Gastrocnemius medialis (tissue), 4 donors: ENCODE data around the gene TMEM191C. TPM values are rescaled to one million over a fixed set of nuclear protein-coding genes. Genes with fewer than 3 reads are reported as not detected.
"Not testable (repeated sequence)": the region's sequence is repeated elsewhere in the genome, so short reads cannot be mapped to it uniquely, and the experiment has no call there.

Experiments
- ATAC-seq, 2 donors: fragments of 150-250 bp; one replicate each; pipeline ENCODE4 v1.9.1; 2016
- DNase-seq, 2 donors: peaks; one replicate each; pipeline ENCODE4 v3.0.0-alpha.2; 2019
- H3K27ac ChIP-seq, 4 donors: fragments of 200-600 bp; sonication (generic); 1 replicate in 1 of 4; 2 replicates in 3 of 4; pipeline ENCODE4 v1.5.1; 2016 to 2018; ENCODE audit warnings: mild to moderate bottlenecking in 2 of 4, moderate library complexity in 1 of 4
- H3K27me3 ChIP-seq, 3 donors: fragments of 200-600 bp; sonication (generic) in 2 of 3; 1 replicate in 1 of 3; 2 replicates in 2 of 3; pipeline versions ENCODE4 v1.5.1 to v1.6.0; 2016 to 2019; ENCODE audit warnings: mild to moderate bottlenecking in 1 of 3, moderate library complexity in 1 of 3
- H3K36me3 ChIP-seq, 2 donors: fragments of 200-600 bp; sonication (generic) in 1 of 2; one replicate each; pipeline ENCODE4 v1.5.1; 2017 to 2018
- H3K4me1 ChIP-seq, 2 donors: fragments of 200-600 bp; sonication (generic) in 1 of 2; one replicate each; pipeline ENCODE4 v1.5.1; 2016 to 2017; ENCODE audit warnings: mild to moderate bottlenecking in 2 of 2
- H3K4me3 ChIP-seq, 4 donors: fragments of 200-600 bp; sonication (generic) in 3 of 4; 1 replicate in 1 of 4; 2 replicates in 3 of 4; pipeline ENCODE4 v1.5.1; 2016 to 2019; ENCODE audit warnings: mild to moderate bottlenecking in 2 of 4
- H3K9me3 ChIP-seq, 3 donors: fragments of 200-600 bp; sonication (generic) in 2 of 3; 1 replicate in 1 of 3; 2 replicates in 2 of 3; pipeline ENCODE4 v1.5.1; 2016 to 2019
- CTCF ChIP-seq, 5 experiments: fragments of 450-650 bp in 3 of 5; fragments of 200-600 bp in 2 of 5; sonication (generic) in 2 of 5; IDR thresholded peaks in 4 of 5; conservative IDR thresholded peaks in 1 of 5; 1 replicate in 4 of 5; 2 replicates in 1 of 5; pipeline ENCODE4 v1.5.1; 2016 to 2019; ENCODE audit warnings: antibody characterized with exemption in 5 of 5, mild to moderate bottlenecking in 3 of 5, moderate library complexity in 3 of 5
- POLR2A ChIP-seq, 2 donors: fragments of 450-650 bp; IDR thresholded peaks; one replicate each; pipeline ENCODE4 v1.6.1; 2017; ENCODE audit warnings: antibody characterized with exemption in 2 of 2, mild to moderate bottlenecking in 2 of 2, moderate library complexity in 2 of 2
- in situ Hi-C, 4 donors: fragments of 200-750 bp; cut with MboI; loops; one replicate each; pipeline versions ENCODE4 v1.15.0 to v1.8.0; 2017; ENCODE audit warnings: low sequenced_read_pairs in 4 of 4
- intact Hi-C: fragments of 100-400 bp; cut with DNase I; formaldehyde crosslinking; loops from one replicate; pipeline ENCODE4 v1.15.1; 2023; ENCODE audit warnings: low total_unique reads
- total RNA-seq, 4 donors: library from RNA; depleted of rRNA; stranded (reverse); fragments of >200 nt; gene quantifications; one replicate each; pipeline versions ENCODE4 v1.1.0 to v1.2.3, GENCODE V29; 2016

Gene TMEM191C
- total RNA-seq, 4 donors from 2014 or later: 0.16 TPM; not detected in 3

GRCh38 chr22:21441170-21441569, 26.0 kb upstream of the TMEM191C start:
- H3K27me3 ChIP-seq, ATAC-seq, H3K27ac ChIP-seq, H3K4me3 ChIP-seq, DNase-seq, H3K4me1 ChIP-seq, H3K9me3 ChIP-seq, in situ Hi-C loops, intact Hi-C loops: not testable (repeated sequence)
- peaks cover 0 to 13% of the 10 kb centered on the region in 2 donors for H3K36me3 ChIP-seq

GRCh38 chr22:21442123-21442522, 25.1 kb upstream of the TMEM191C start:
- H3K27me3 ChIP-seq, in situ Hi-C loops, ATAC-seq, H3K9me3 ChIP-seq, H3K4me3 ChIP-seq, intact Hi-C loops, DNase-seq, H3K4me1 ChIP-seq, H3K27ac ChIP-seq: not testable (repeated sequence)
- peaks cover 0 to 20% of the 10 kb centered on the region in 2 donors for H3K36me3 ChIP-seq

- DNase-seq, H3K27me3 ChIP-seq, H3K4me1 ChIP-seq, H3K4me3 ChIP-seq, ATAC-seq, in situ Hi-C loops, H3K27ac ChIP-seq, H3K9me3 ChIP-seq, intact Hi-C loops: not testable (repeated sequence)
- peaks cover 0 to 20% of the 10 kb centered on the region in 2 donors for H3K36me3 ChIP-seq
Observed at GRCh38 chr22:21442646-21443045, 24.5 kb upstream of the TMEM191C start.

- peaks cover 0 to 5% of the 10 kb centered on the region in 2 donors for H3K4me1 ChIP-seq
- no peak overlapping the region for H3K27ac ChIP-seq
- H3K36me3 ChIP-seq: peaks cover 0 to 20% of the 10 kb centered on the region in 2 donors
- H3K27me3 ChIP-seq: no peaks in the 10 kb centered on the region
- DNase-seq (no peak), ATAC-seq (no peak)
- in situ Hi-C loops (no loop called here), intact Hi-C loops (no loop called here)
- H3K9me3 ChIP-seq: no peaks in the 10 kb centered on the region
- TF ChIP-seq POLR2A (IDR thresholded peaks at IDR 0.05): no peak
- TF ChIP-seq CTCF (IDR thresholded peaks at IDR 0.05 in 4 of 5, conservative IDR thresholded peaks at IDR 0.05 in 1 of 5): no peak
- no peak overlapping the region for H3K4me3 ChIP-seq
Observed at GRCh38 chr22:21443057-21443734, 24.0 kb upstream of the TMEM191C start.

- ATAC-seq (no peak), DNase-seq (no peak)
- no peaks in the 10 kb centered on the region for H3K9me3 ChIP-seq
- peaks cover 0 to 5% of the 10 kb centered on the region in 2 donors for H3K4me1 ChIP-seq
- no peak for TF ChIP-seq CTCF (IDR thresholded peaks at IDR 0.05 in 4 of 5, conservative IDR thresholded peaks at IDR 0.05 in 1 of 5)
- no peak for TF ChIP-seq POLR2A (IDR thresholded peaks at IDR 0.05)
- no peak overlapping the region for H3K27ac ChIP-seq
- intact Hi-C loops: no loop called here
- peaks cover 0 to 20% of the 10 kb centered on the region in 2 donors for H3K36me3 ChIP-seq
- no peak overlapping the region for H3K4me3 ChIP-seq
- H3K27me3 ChIP-seq: no peaks in the 10 kb centered on the region
- in situ Hi-C loops: no loop called here
Observed at GRCh38 chr22:21443735-21444421, 23.3 kb upstream of the TMEM191C start.

- ATAC-seq (no peak), DNase-seq (peak in 1 of 2 donors; percentile 6)
- in situ Hi-C loops (no loop called here), intact Hi-C loops (no loop called here)
- Histone ChIP-seq H3K4me3 (no peak overlapping the region), H3K4me1 (peaks cover 0 to 5% of the 10 kb centered on the region in 2 donors), H3K9me3 (no peaks in the 10 kb centered on the region), H3K27me3 (no peaks in the 10 kb centered on the region), H3K36me3 (peaks cover 0 to 20% of the 10 kb centered on the region in 2 donors), H3K27ac (no peak overlapping the region)
- TF ChIP-seq CTCF (IDR thresholded peaks at IDR 0.05 in 4 of 5, conservative IDR thresholded peaks at IDR 0.05 in 1 of 5) (no peak), POLR2A (IDR thresholded peaks at IDR 0.05) (no peak)
Observed at GRCh38 chr22:21444701-21445436, 22.3 kb upstream of the TMEM191C start.
